Esophagus squamous epithelium (tissue), 4 donors: Measurements from ENCODE around the gene KCNA3.

ENCODE experiments used
- CTCF ChIP-seq, 6 experiments: fragments of 450-650 bp in 4 of 6; fragments of 200-600 bp in 2 of 6; sonication (generic) in 2 of 6; IDR thresholded peaks; one replicate each; pipeline ENCODE4 v1.5.1; 2016 to 2019; ENCODE audit warnings: antibody characterized with exemption in 6 of 6, mild to moderate bottlenecking in 4 of 6, moderate library complexity in 4 of 6
- POLR2A ChIP-seq, 4 donors: fragments of 450-650 bp; IDR thresholded peaks; one replicate each; pipeline ENCODE4 v1.6.1; 2017; ENCODE audit warnings: antibody characterized with exemption in 4 of 4, mild to moderate bottlenecking in 4 of 4, moderate library complexity in 3 of 4

- TF ChIP-seq CTCF (IDR thresholded peaks at IDR 0.05) (no peak), POLR2A (IDR thresholded peaks at IDR 0.05) (no peak)
Measured at GRCh38 chr1:110626889-110627288, 47.9 kb downstream of the KCNA3 start.
